Smooth muscle cell (in vitro differentiated cells): ENCODE results near the gene TRIM10. TPM values are rescaled to one million over a fixed set of nuclear protein-coding genes. Genes with fewer than 3 reads are reported as not detected.

Source experiments
- DNase-seq: peaks from one replicate; lab custom pipeline; 2025; ENCODE audit not compliant: unreplicated experiment; lab: John Stamatoyannopoulos, UW
- H2AFZ ChIP-seq: fragments of 200-600 bp; sonication (generic); 2 replicates; pipeline ENCODE4 v1.6.0; 2016; ENCODE audit warnings: antibody characterized with exemption, low read depth, mild to moderate bottlenecking
- H3F3A ChIP-seq: fragments of 200-600 bp; sonication (generic); 2 replicates; pipeline ENCODE4 v1.6.0; 2017; ENCODE audit warnings: antibody characterized with exemption, low read depth
- H3K27ac ChIP-seq: fragments of 200-600 bp; sonication (generic); 2 replicates; pipeline ENCODE4 v1.5.1; 2016; ENCODE audit warnings: low read depth, mild to moderate bottlenecking
- H3K27me3 ChIP-seq: fragments of 200-600 bp; sonication (generic); 2 replicates; pipeline ENCODE4 v1.6.1; 2016; ENCODE audit warnings: low read depth, mild to moderate bottlenecking
- H3K36me3 ChIP-seq: fragments of 200-600 bp; sonication (generic); 2 replicates; pipeline ENCODE4 v1.5.1; 2016; ENCODE audit warnings: low read depth
- H3K4me1 ChIP-seq: fragments of 200-600 bp; sonication (generic); 2 replicates; pipeline ENCODE4 v1.5.1; 2016; ENCODE audit warnings: low read depth
- H3K4me2 ChIP-seq: fragments of 200-600 bp; sonication (generic); 2 replicates; pipeline ENCODE4 v1.6.0; 2016; ENCODE audit warnings: mild to moderate bottlenecking
- H3K4me3 ChIP-seq: fragments of 200-600 bp; sonication (generic); 2 replicates; pipeline ENCODE4 v1.5.1; 2016; ENCODE audit warnings: mild to moderate bottlenecking
- H3K79me2 ChIP-seq: fragments of 200-600 bp; sonication (generic); 2 replicates; pipeline ENCODE4 v1.6.0; 2016; ENCODE audit warnings: low read depth, mild to moderate bottlenecking
- H3K9ac ChIP-seq: fragments of 200-600 bp; sonication (generic); 2 replicates; pipeline ENCODE4 v1.6.0; 2016; ENCODE audit warnings: low read depth
- H3K9me3 ChIP-seq: fragments of 200-600 bp; sonication (generic); replicated peaks from 2 replicates; pipeline ENCODE4 v1.5.1; 2016; ENCODE audit warnings: low read depth
- H4K20me1 ChIP-seq: fragments of 200-600 bp; sonication (generic); 2 replicates; pipeline ENCODE4 v1.6.0; 2016; ENCODE audit warnings: low read depth
- CTCF ChIP-seq: fragments of 200-600 bp; sonication (generic); IDR thresholded peaks from 2 replicates; pipeline ENCODE4 v1.5.1; 2017; ENCODE audit warnings: borderline replicate concordance, mild to moderate bottlenecking, antibody characterized with exemption; ENCODE audit not compliant: insufficient read depth, poor library complexity, severe bottlenecking
- WGBS: methylation state at CpG from one replicate; pipeline ENCODE4 v1.1.7; 2016; ENCODE audit warnings: low lambda C conversion rate; 5-methylcytosine and 5-hydroxymethylcytosine counted together
- polyA plus RNA-seq: library from polyadenylated mRNA; unstranded; fragments of >200 nt; fragmentation: Nextera tagmentation; extraction: Ambion mirVana; gene quantifications from 2 replicates; pipeline ENCODE4 v1.2.1, GENCODE V29; 2016
- total RNA-seq: library from RNA; depleted of rRNA; stranded (reverse); fragments of >200 nt; gene quantifications from 2 replicates; pipeline ENCODE4 v1.2.3, GENCODE V29; 2014

TRIM10 gene
- total and polyA plus RNA-seq, 2 experiments from 2014 or later: not detected

GRCh38 chr6:30130179-30130679 lies 30.8 kb downstream of the TRIM10 start:
- Histone ChIP-seq H4K20me1 (no peaks in the 10 kb centered on the region), H3K27ac (no peak overlapping the region), H3K9me3 (no peaks in the 10 kb centered on the region), H3K79me2 (no peaks in the 10 kb centered on the region), H2AFZ (no peak overlapping the region), H3F3A (no peaks in the 10 kb centered on the region), H3K4me1 (no peaks in the 10 kb centered on the region), H3K36me3 (no peaks in the 10 kb centered on the region), H3K27me3 (peaks cover 97% of the 10 kb centered on the region), H3K4me2 (no peak overlapping the region), H3K9ac (no peak overlapping the region), H3K4me3 (no peak overlapping the region)
- DNase-seq: no peak
- WGBS: 70% methylated on average over 4 of the region's 4 CpGs
- no peak for TF ChIP-seq CTCF

GRCh38 chr6:30129265-30130178 lies 31.5 kb downstream of the TRIM10 start:
- no peak overlapping the region for H3K27ac ChIP-seq
- no peak for DNase-seq
- no peak overlapping the region for H3K4me2 ChIP-seq
- no peak overlapping the region for H3K9ac ChIP-seq
- H4K20me1 ChIP-seq: no peaks in the 10 kb centered on the region
- H2AFZ ChIP-seq: no peak overlapping the region
- no peak overlapping the region for H3K4me3 ChIP-seq
- no peaks in the 10 kb centered on the region for H3K4me1 ChIP-seq
- no peak for TF ChIP-seq CTCF
- no peaks in the 10 kb centered on the region for H3F3A ChIP-seq
- 85% methylated on average over 10 of the region's 10 CpGs for WGBS
- H3K27me3 ChIP-seq: peaks cover 98% of the 10 kb centered on the region
- H3K79me2 ChIP-seq: no peaks in the 10 kb centered on the region
- no peaks in the 10 kb centered on the region for H3K9me3 ChIP-seq
- no peaks in the 10 kb centered on the region for H3K36me3 ChIP-seq

DNA sequence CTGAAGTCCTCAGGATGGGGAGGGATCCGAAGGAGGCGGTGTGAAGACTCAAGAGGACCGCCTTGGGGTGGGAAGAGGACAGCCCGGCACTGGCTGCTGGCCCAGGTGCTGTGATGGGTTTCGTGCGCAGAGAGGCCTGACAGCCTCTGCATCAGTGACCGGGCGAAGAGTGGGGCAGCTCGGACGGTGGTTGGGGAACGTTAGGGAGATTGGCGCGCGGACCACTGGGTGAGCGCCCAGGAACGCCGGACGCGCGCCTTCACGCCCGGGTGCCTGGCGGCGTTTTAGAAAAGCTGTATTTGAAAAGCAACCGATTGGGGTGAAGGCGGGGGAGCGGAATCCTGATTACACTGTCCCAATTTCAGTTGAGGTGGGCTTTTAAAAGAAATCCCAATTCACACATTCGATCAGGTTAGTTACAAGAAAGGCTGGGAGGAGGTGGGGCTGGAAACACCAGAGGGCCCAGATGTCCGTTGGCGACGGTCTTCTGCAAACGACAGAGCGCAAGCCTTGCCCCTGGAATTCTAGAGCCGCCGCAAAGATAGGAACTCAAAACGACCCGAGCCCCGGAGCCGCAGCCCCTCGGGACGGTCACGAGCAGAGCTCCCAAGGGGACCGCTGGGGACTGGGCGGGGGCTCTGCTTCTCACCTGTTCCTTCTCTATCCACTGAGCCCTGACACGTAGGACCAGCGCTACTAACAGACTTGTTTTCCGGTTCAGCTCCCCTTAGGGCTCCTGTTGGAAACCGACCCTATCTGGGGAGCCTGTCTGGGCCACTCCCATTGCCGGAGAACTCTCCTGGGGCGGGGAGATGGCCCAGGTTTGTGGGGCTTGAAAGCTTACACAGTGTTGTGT lies 33.5 kb downstream of the TRIM10 start:
- no peak overlapping the region for H2AFZ ChIP-seq
- peaks cover 95% of the 10 kb centered on the region for H3K27me3 ChIP-seq
- no peak for DNase-seq

More for the DNA sequence above, 33.5 kb downstream of the TRIM10 start:
- H3F3A ChIP-seq: no peaks in the 10 kb centered on the region
- no peak overlapping the region for H3K9ac ChIP-seq
- TF ChIP-seq CTCF: no peak
- H4K20me1 ChIP-seq: no peaks in the 10 kb centered on the region
- no peaks in the 10 kb centered on the region for H3K79me2 ChIP-seq
- no peak overlapping the region for H3K27ac ChIP-seq
- H3K4me3 ChIP-seq: peak overlapping the region; percentile 5
- no peak overlapping the region for H3K4me2 ChIP-seq
- no peaks in the 10 kb centered on the region for H3K9me3 ChIP-seq
- H3K4me1 ChIP-seq: no peaks in the 10 kb centered on the region
- H3K36me3 ChIP-seq: no peaks in the 10 kb centered on the region
- 3% methylated on average over 50 of the region's 50 CpGs for WGBS
